Stimulated activated naive B cell treated with anti-CD40 and anti-IgM and Interleukin-4, amounts not matched to agents 10 μg/mL and 1 μg/mL and 100 μg/mL, for 72 hours (primary cell): ENCODE data around the gene CACNA1D.

Source experiments
- ATAC-seq, 2 donors: fragments of 150-1000 bp; cut with Tn5 transposase; replicated peaks; 2 replicates each; pipeline ENCODE4 v1.10.0; 2021; ENCODE audit warnings: moderate library complexity in 1 of 2
- DNase-seq: peaks from one replicate; pipeline ENCODE4 v3.0.0; 2021
- H3K27ac Mint-ChIP-seq: one replicate; pipeline ENCODE4 v1.8.0; 2022; ENCODE audit warnings: mild to moderate bottlenecking, mixed read lengths
- H3K27me3 Mint-ChIP-seq, 2 donors: one replicate each; pipeline ENCODE4 v1.8.0; 2022; ENCODE audit warnings: mixed read lengths in 2 of 2
- H3K36me3 Mint-ChIP-seq, 2 donors: one replicate each; pipeline ENCODE4 v1.8.0; 2022; ENCODE audit warnings: mixed read lengths in 2 of 2, mild to moderate bottlenecking in 1 of 2
- H3K4me1 Mint-ChIP-seq, 2 donors: one replicate each; pipeline ENCODE4 v1.8.0; 2022; ENCODE audit warnings: mixed read lengths in 2 of 2, mild to moderate bottlenecking in 1 of 2
- H3K4me3 Mint-ChIP-seq, 2 donors: one replicate each; pipeline ENCODE4 v1.8.0; 2022; ENCODE audit warnings: mild to moderate bottlenecking in 2 of 2, mixed read lengths in 2 of 2, moderate library complexity in 1 of 2
- H3K9me3 Mint-ChIP-seq, 2 donors: one replicate each; pipeline ENCODE4 v1.8.0; 2022; ENCODE audit warnings: mixed read lengths in 2 of 2, mild to moderate bottlenecking in 1 of 2

The CACNA1D gene

GRCh38 chr3:53748512-53749271 lies 254.3 kb downstream of the CACNA1D start:
- no peaks in the 10 kb centered on the region for H3K27me3 Mint-ChIP-seq
- H3K4me3 Mint-ChIP-seq: peak overlapping the region; percentile 75 to 78
- H3K9me3 Mint-ChIP-seq: peaks cover 3 to 5% of the 10 kb centered on the region in 2 donors
- peaks cover 39 to 47% of the 10 kb centered on the region in 2 donors for H3K36me3 Mint-ChIP-seq
- DNase-seq: peak; percentile 55
- H3K27ac Mint-ChIP-seq: peak overlapping the region; percentile 100
- peaks cover 78 to 94% of the 10 kb centered on the region in 2 donors for H3K4me1 Mint-ChIP-seq
- ATAC-seq: peak; percentile 83 to 87

GRCh38 chr3:53749448-53749847 lies 255.0 kb downstream of the CACNA1D start:
- peaks cover 41 to 49% of the 10 kb centered on the region in 2 donors for H3K36me3 Mint-ChIP-seq
- DNase-seq (peak; percentile 32), ATAC-seq (peak; percentile 37 to 46)
- H3K4me1 Mint-ChIP-seq: peaks cover 75 to 94% of the 10 kb centered on the region in 2 donors
- H3K9me3 Mint-ChIP-seq: peaks cover 3 to 5% of the 10 kb centered on the region in 2 donors
- peak overlapping the region; percentile 75 to 78 for H3K4me3 Mint-ChIP-seq
- H3K27me3 Mint-ChIP-seq: no peaks in the 10 kb centered on the region
- peak overlapping the region; percentile 100 for H3K27ac Mint-ChIP-seq

GRCh38 chr3:53750253-53751210 lies 256.1 kb downstream of the CACNA1D start:
- peaks cover 0 to 5% of the 10 kb centered on the region in 2 donors for H3K27me3 Mint-ChIP-seq
- peak overlapping the region; percentile 28 to 60 for H3K4me3 Mint-ChIP-seq
- peaks cover 78 to 93% of the 10 kb centered on the region in 2 donors for H3K4me1 Mint-ChIP-seq
- H3K9me3 Mint-ChIP-seq: peaks cover 3% of the 10 kb centered on the region in 2 donors
- DNase-seq (peak; percentile 61), ATAC-seq (peak; percentile 19 to 51)
- H3K36me3 Mint-ChIP-seq: peaks cover 39 to 53% of the 10 kb centered on the region in 2 donors
- peak overlapping the region; percentile 100 for H3K27ac Mint-ChIP-seq

GRCh38 chr3:53753518-53754183 lies 259.2 kb downstream of the CACNA1D start:
- peak overlapping the region; percentile 10 to 30 for H3K4me3 Mint-ChIP-seq
- H3K27ac Mint-ChIP-seq: peak overlapping the region; percentile 100
- ATAC-seq (peak; percentile 16 to 42), DNase-seq (no peak)
- peaks cover 3% of the 10 kb centered on the region in 2 donors for H3K9me3 Mint-ChIP-seq
- peaks cover 0 to 5% of the 10 kb centered on the region in 2 donors for H3K27me3 Mint-ChIP-seq
- H3K4me1 Mint-ChIP-seq: peaks cover 53 to 73% of the 10 kb centered on the region in 2 donors
- peaks cover 32 to 46% of the 10 kb centered on the region in 2 donors for H3K36me3 Mint-ChIP-seq

- no peak for ATAC-seq
- no peak for DNase-seq
- H3K4me3 Mint-ChIP-seq: peak overlapping the region in 1 of 2 donors; percentile 7
- peak overlapping the region; percentile 79 for H3K27ac Mint-ChIP-seq
- H3K9me3 Mint-ChIP-seq: peaks cover 0 to 1% of the 10 kb centered on the region in 2 donors
- H3K36me3 Mint-ChIP-seq: peaks cover 30 to 41% of the 10 kb centered on the region in 2 donors
- peaks cover 47 to 66% of the 10 kb centered on the region in 2 donors for H3K4me1 Mint-ChIP-seq
- peaks cover 0 to 5% of the 10 kb centered on the region in 2 donors for H3K27me3 Mint-ChIP-seq
These were observed 259.9 kb downstream of the CACNA1D start for GRCh38 chr3:53754325-53754724.

- ATAC-seq: no peak
- Mint-ChIP-seq H3K36me3 (peaks cover 11 to 22% of the 10 kb centered on the region in 2 donors), H3K27me3 (peaks cover 0 to 5% of the 10 kb centered on the region in 2 donors), H3K27ac (no peak overlapping the region), H3K9me3 (no peaks in the 10 kb centered on the region), H3K4me3 (no peak overlapping the region), H3K4me1 (peaks cover 14 to 24% of the 10 kb centered on the region in 2 donors)
- no peak for DNase-seq
These were observed 264.4 kb downstream of the CACNA1D start for GRCh38 chr3:53758846-53759245.

- Mint-ChIP-seq H3K27ac (no peak overlapping the region), H3K9me3 (peaks cover 0 to 1% of the 10 kb centered on the region in 2 donors), H3K36me3 (peaks cover 11 to 12% of the 10 kb centered on the region in 2 donors), H3K4me3 (no peak overlapping the region), H3K4me1 (peaks cover 18 to 35% of the 10 kb centered on the region in 2 donors), H3K27me3 (peaks cover 3 to 5% of the 10 kb centered on the region in 2 donors)
- DNase-seq (no peak), ATAC-seq (no peak)
These were observed 268.9 kb downstream of the CACNA1D start for GRCh38 chr3:53763353-53763752.

- peaks cover 3 to 5% of the 10 kb centered on the region in 2 donors for H3K27me3 Mint-ChIP-seq
- ATAC-seq (no peak), DNase-seq (no peak)
- H3K4me3 Mint-ChIP-seq: no peak overlapping the region
- H3K4me1 Mint-ChIP-seq: peaks cover 24 to 43% of the 10 kb centered on the region in 2 donors
- H3K9me3 Mint-ChIP-seq: peaks cover 0 to 1% of the 10 kb centered on the region in 2 donors
- H3K27ac Mint-ChIP-seq: no peak overlapping the region
- H3K36me3 Mint-ChIP-seq: peaks cover 8 to 10% of the 10 kb centered on the region in 2 donors
These were observed 269.8 kb downstream of the CACNA1D start for GRCh38 chr3:53764026-53764775.

- Mint-ChIP-seq H3K36me3 (peaks cover 7 to 15% of the 10 kb centered on the region in 2 donors), H3K4me1 (peaks cover 38 to 59% of the 10 kb centered on the region in 2 donors), H3K9me3 (peaks cover 0 to 1% of the 10 kb centered on the region in 2 donors), H3K27me3 (peaks cover 3 to 5% of the 10 kb centered on the region in 2 donors), H3K27ac (no peak overlapping the region), H3K4me3 (no peak overlapping the region)
- DNase-seq (no peak), ATAC-seq (no peak)
These were observed 271.3 kb downstream of the CACNA1D start for GRCh38 chr3:53765753-53766152.

GRCh38 chr3:53766706-53767105 lies 272.3 kb downstream of the CACNA1D start:
- peaks cover 3 to 5% of the 10 kb centered on the region in 2 donors for H3K27me3 Mint-ChIP-seq
- peaks cover 0 to 1% of the 10 kb centered on the region in 2 donors for H3K9me3 Mint-ChIP-seq
- H3K27ac Mint-ChIP-seq: no peak overlapping the region
- peaks cover 9 to 17% of the 10 kb centered on the region in 2 donors for H3K36me3 Mint-ChIP-seq
- peaks cover 42 to 68% of the 10 kb centered on the region in 2 donors for H3K4me1 Mint-ChIP-seq
- H3K4me3 Mint-ChIP-seq: no peak overlapping the region
- no peak for DNase-seq
- no peak for ATAC-seq

GRCh38 chr3:53768478-53769459 lies 274.4 kb downstream of the CACNA1D start:
- peak; percentile 43 for DNase-seq

GRCh38 chr3:53772562-53772961 lies 278.2 kb downstream of the CACNA1D start:
- peak overlapping the region; percentile 10 to 68 for H3K4me3 Mint-ChIP-seq
- peaks cover 14 to 37% of the 10 kb centered on the region in 2 donors for H3K36me3 Mint-ChIP-seq
- H3K9me3 Mint-ChIP-seq: peaks cover 0 to 5% of the 10 kb centered on the region in 2 donors
- peak overlapping the region; percentile 84 for H3K27ac Mint-ChIP-seq
- H3K27me3 Mint-ChIP-seq: peaks cover 6 to 7% of the 10 kb centered on the region in 2 donors
- peaks cover 69 to 83% of the 10 kb centered on the region in 2 donors for H3K4me1 Mint-ChIP-seq
- DNase-seq: no peak
- ATAC-seq: no peak

More at GRCh38 chr3:53768478-53769459, 274.4 kb downstream of the CACNA1D start:
- peaks cover 3 to 5% of the 10 kb centered on the region in 2 donors for H3K27me3 Mint-ChIP-seq
- H3K4me1 Mint-ChIP-seq: peaks cover 57 to 89% of the 10 kb centered on the region in 2 donors
- H3K4me3 Mint-ChIP-seq: peak overlapping the region in 1 of 2 donors; percentile 8
- ATAC-seq: peak; percentile 76 to 78
- H3K36me3 Mint-ChIP-seq: peaks cover 11 to 29% of the 10 kb centered on the region in 2 donors
- peak overlapping the region; percentile 93 for H3K27ac Mint-ChIP-seq
- H3K9me3 Mint-ChIP-seq: peaks cover 0 to 1% of the 10 kb centered on the region in 2 donors
